Hepatocyte (in vitro differentiated cells): ENCODE measurements around the gene SLC39A13. TPM values are rescaled to one million over a fixed set of nuclear protein-coding genes. Genes with fewer than 3 reads are reported as not detected.

ENCODE experiments used
- DNase-seq: peaks from one replicate; pipeline ENCODE4 v3.0.0-alpha.2; 2016; ENCODE audit warnings: low spot score
- H2AFZ ChIP-seq: fragments of 200-600 bp; sonication (generic); 2 replicates; pipeline ENCODE4 v1.6.0; 2016; ENCODE audit warnings: antibody characterized with exemption, mild to moderate bottlenecking
- H3K27ac ChIP-seq: fragments of 200-600 bp; sonication (generic); 2 replicates; pipeline ENCODE4 v1.5.1; 2016; ENCODE audit warnings: mild to moderate bottlenecking
- H3K27me3 ChIP-seq: fragments of 200-600 bp; sonication (generic); 2 replicates; pipeline ENCODE4 v1.6.1; 2016
- H3K36me3 ChIP-seq: fragments of 200-600 bp; sonication (generic); replicated peaks from 2 replicates; pipeline ENCODE4 v1.5.1; 2016; ENCODE audit warnings: low read depth; ENCODE audit not compliant: insufficient read depth
- H3K4me1 ChIP-seq: fragments of 200-600 bp; sonication (generic); 2 replicates; pipeline ENCODE4 v1.5.1; 2016; ENCODE audit warnings: mild to moderate bottlenecking, moderate library complexity; ENCODE audit not compliant: insufficient read depth
- H3K4me2 ChIP-seq: fragments of 200-600 bp; sonication (generic); 2 replicates; pipeline ENCODE4 v1.6.0; 2016
- H3K4me3 ChIP-seq: fragments of 200-600 bp; sonication (generic); 2 replicates; pipeline ENCODE4 v1.5.1; 2016; ENCODE audit warnings: mild to moderate bottlenecking
- H3K79me2 ChIP-seq: fragments of 200-600 bp; sonication (generic); 2 replicates; pipeline ENCODE4 v1.6.0; 2017; ENCODE audit warnings: mild to moderate bottlenecking
- H3K9me2 ChIP-seq: fragments of 200-600 bp; sonication (generic); replicated peaks from 2 replicates; pipeline ENCODE4 v1.6.0; 2017; ENCODE audit warnings: mild to moderate bottlenecking; ENCODE audit not compliant: insufficient read depth
- H3K9me3 ChIP-seq: fragments of 200-600 bp; sonication (generic); 2 replicates; pipeline ENCODE4 v1.5.1; 2016; ENCODE audit warnings: low read depth, mild to moderate bottlenecking
- H4K20me1 ChIP-seq: fragments of 200-600 bp; sonication (generic); 2 replicates; pipeline ENCODE4 v1.6.0; 2016; ENCODE audit warnings: mild to moderate bottlenecking; ENCODE audit not compliant: insufficient read depth, poor library complexity, severe bottlenecking
- CTCF ChIP-seq: fragments of 200-600 bp; sonication (generic); IDR thresholded peaks from 2 replicates; pipeline ENCODE4 v1.5.1; 2016; ENCODE audit warnings: antibody characterized with exemption, mild to moderate bottlenecking; ENCODE audit not compliant: poor library complexity
- EZH2 ChIP-seq: fragments of 200-600 bp; sonication (generic); IDR thresholded peaks from 2 replicates; pipeline ENCODE4 v1.6.1; 2016; ENCODE audit warnings: antibody characterized with exemption, mild to moderate bottlenecking, borderline replicate concordance
- EZH2phosphoT487 ChIP-seq: fragments of 200-600 bp; sonication (generic); IDR thresholded peaks from one replicate; pipeline ENCODE4 v1.6.1; 2018; ENCODE audit warnings: antibody characterized with exemption, mild to moderate bottlenecking, low read depth, moderate library complexity; ENCODE audit not compliant: unreplicated experiment, severe bottlenecking
- WGBS: methylation state at CpG from one replicate; pipeline ENCODE4 v1.1.6; 2016; ENCODE audit warnings: low lambda C conversion rate; ENCODE audit errors: missing lambda C conversion rate; 5-methylcytosine and 5-hydroxymethylcytosine counted together
- polyA plus RNA-seq: library from polyadenylated mRNA; unstranded; fragments of >200 nt; fragmentation: Nextera tagmentation; extraction: Ambion mirVana; gene quantifications from 2 replicates; pipeline ENCODE4 v1.2.1, GENCODE V29; 2016
- total RNA-seq: library from RNA; depleted of rRNA; stranded (reverse); fragments of >200 nt; gene quantifications from 2 replicates; pipeline ENCODE4 v1.2.3, GENCODE V29; 2014

SLC39A13 gene
- total and polyA plus RNA-seq, 2 experiments from 2014 or later: 72.3 to 118 TPM

- Histone ChIP-seq H3K27ac (no peak overlapping the region), H2AFZ (no peak overlapping the region)
- TF ChIP-seq EZH2 (no peak), CTCF (no peak), EZH2phosphoT487 (no peak)
These were observed 41.2 kb downstream of the SLC39A13 start for GRCh38 chr11:47449541-47449940.

GRCh38 chr11:47451436-47451835, 43.0 kb downstream of the SLC39A13 start:
- H4K20me1 ChIP-seq: no peaks in the 10 kb centered on the region
- no peak overlapping the region for H3K27ac ChIP-seq
- no peaks in the 10 kb centered on the region for H3K4me1 ChIP-seq
- no peaks in the 10 kb centered on the region for H3K79me2 ChIP-seq
- no peaks in the 10 kb centered on the region for H3K27me3 ChIP-seq
- no peak overlapping the region for H3K4me3 ChIP-seq
- DNase-seq: no peak
- H3K36me3 ChIP-seq: no peaks in the 10 kb centered on the region
- no peak overlapping the region for H2AFZ ChIP-seq
- TF ChIP-seq EZH2phosphoT487: no peak
- no peak for TF ChIP-seq EZH2
- no peak for TF ChIP-seq CTCF
- H3K4me2 ChIP-seq: no peak overlapping the region
- no peaks in the 10 kb centered on the region for H3K9me2 ChIP-seq
- 91% methylated on average over 4 of the region's 4 CpGs for WGBS
- H3K9me3 ChIP-seq: no peaks in the 10 kb centered on the region

More at GRCh38 chr11:47449541-47449940, 41.2 kb downstream of the SLC39A13 start:
- Histone ChIP-seq H3K27me3 (no peaks in the 10 kb centered on the region), H3K4me2 (no peak overlapping the region), H3K9me3 (no peaks in the 10 kb centered on the region), H4K20me1 (no peaks in the 10 kb centered on the region), H3K9me2 (no peaks in the 10 kb centered on the region), H3K36me3 (no peaks in the 10 kb centered on the region), H3K4me1 (no peaks in the 10 kb centered on the region), H3K79me2 (no peaks in the 10 kb centered on the region), H3K4me3 (no peak overlapping the region)
- no peak for DNase-seq
- WGBS: 87% methylated on average over 8 of the region's 8 CpGs

- Histone ChIP-seq H2AFZ (no peak overlapping the region), H3K4me3 (no peak overlapping the region), H4K20me1 (no peaks in the 10 kb centered on the region), H3K27me3 (no peaks in the 10 kb centered on the region), H3K4me1 (no peaks in the 10 kb centered on the region), H3K9me2 (no peaks in the 10 kb centered on the region), H3K36me3 (no peaks in the 10 kb centered on the region), H3K4me2 (no peak overlapping the region), H3K79me2 (no peaks in the 10 kb centered on the region), H3K27ac (no peak overlapping the region), H3K9me3 (no peaks in the 10 kb centered on the region)
- 96% methylated on average over 4 of the region's 4 CpGs for WGBS
- no peak for DNase-seq
- no peak for TF ChIP-seq CTCF
- TF ChIP-seq EZH2phosphoT487: no peak
- no peak for TF ChIP-seq EZH2
These were observed 43.6 kb downstream of the SLC39A13 start for GRCh38 chr11:47451990-47452389.

GRCh38 chr11:47453365-47453764, 45.0 kb downstream of the SLC39A13 start:
- Histone ChIP-seq H4K20me1 (no peaks in the 10 kb centered on the region), H3K27me3 (no peaks in the 10 kb centered on the region), H3K4me1 (no peaks in the 10 kb centered on the region), H3K36me3 (no peaks in the 10 kb centered on the region), H2AFZ (no peak overlapping the region), H3K79me2 (no peaks in the 10 kb centered on the region), H3K4me3 (no peak overlapping the region), H3K4me2 (no peak overlapping the region), H3K27ac (no peak overlapping the region), H3K9me2 (no peaks in the 10 kb centered on the region), H3K9me3 (no peaks in the 10 kb centered on the region)
- 98% methylated on average over 8 of the region's 8 CpGs for WGBS
- TF ChIP-seq EZH2phosphoT487 (no peak), CTCF (no peak), EZH2 (no peak)
- DNase-seq: no peak
